Measurements from ENCODE around the gene NAXD.

Gene NAXD

DNA sequence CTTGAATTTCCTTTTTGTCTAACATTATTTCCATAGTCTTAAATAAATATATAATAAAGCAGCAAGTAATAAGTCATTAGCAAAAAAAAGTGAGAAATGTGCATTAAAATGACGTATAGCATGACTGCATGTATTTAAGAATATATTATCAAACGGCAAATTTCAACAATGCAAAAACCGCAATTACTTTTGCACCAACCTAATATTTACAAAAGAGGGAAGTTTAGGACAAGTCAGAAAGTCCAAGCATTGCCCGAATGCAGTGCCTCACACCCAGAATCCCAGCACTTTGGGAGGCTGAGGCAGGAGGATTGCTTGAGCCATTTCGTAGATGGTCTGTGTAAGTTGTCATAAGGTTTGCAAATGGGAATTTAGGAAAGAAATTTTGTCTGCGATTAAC is 10.2 kb upstream of the NAXD start:
- TF ChIP-seq TAF1 (IDR thresholded peaks at IDR 0.05; ENCODE audit: low read depth) (no peak), EP300 (IDR thresholded peaks at IDR 0.05; ENCODE audit: borderline replicate concordance) (no peak), TEAD4 (IDR thresholded peaks at IDR 0.05) (no peak), ZBTB7A (IDR thresholded peaks at IDR 0.05; ENCODE audit: low read depth) (no peak), TCF12 (IDR thresholded peaks at IDR 0.05; ENCODE audit: low read depth) (no peak), CEBPB (IDR thresholded peaks at IDR 0.05) (no peak), NFIC (IDR thresholded peaks at IDR 0.05) (no peak), EGR1 (IDR thresholded peaks at IDR 0.05) (no peak), RAD21 (IDR thresholded peaks at IDR 0.05; ENCODE audit: low read depth) (no peak), CREB1 (IDR thresholded peaks at IDR 0.05; ENCODE audit: low read depth) (no peak)
- TF ChIP-seq, protein P1, sequence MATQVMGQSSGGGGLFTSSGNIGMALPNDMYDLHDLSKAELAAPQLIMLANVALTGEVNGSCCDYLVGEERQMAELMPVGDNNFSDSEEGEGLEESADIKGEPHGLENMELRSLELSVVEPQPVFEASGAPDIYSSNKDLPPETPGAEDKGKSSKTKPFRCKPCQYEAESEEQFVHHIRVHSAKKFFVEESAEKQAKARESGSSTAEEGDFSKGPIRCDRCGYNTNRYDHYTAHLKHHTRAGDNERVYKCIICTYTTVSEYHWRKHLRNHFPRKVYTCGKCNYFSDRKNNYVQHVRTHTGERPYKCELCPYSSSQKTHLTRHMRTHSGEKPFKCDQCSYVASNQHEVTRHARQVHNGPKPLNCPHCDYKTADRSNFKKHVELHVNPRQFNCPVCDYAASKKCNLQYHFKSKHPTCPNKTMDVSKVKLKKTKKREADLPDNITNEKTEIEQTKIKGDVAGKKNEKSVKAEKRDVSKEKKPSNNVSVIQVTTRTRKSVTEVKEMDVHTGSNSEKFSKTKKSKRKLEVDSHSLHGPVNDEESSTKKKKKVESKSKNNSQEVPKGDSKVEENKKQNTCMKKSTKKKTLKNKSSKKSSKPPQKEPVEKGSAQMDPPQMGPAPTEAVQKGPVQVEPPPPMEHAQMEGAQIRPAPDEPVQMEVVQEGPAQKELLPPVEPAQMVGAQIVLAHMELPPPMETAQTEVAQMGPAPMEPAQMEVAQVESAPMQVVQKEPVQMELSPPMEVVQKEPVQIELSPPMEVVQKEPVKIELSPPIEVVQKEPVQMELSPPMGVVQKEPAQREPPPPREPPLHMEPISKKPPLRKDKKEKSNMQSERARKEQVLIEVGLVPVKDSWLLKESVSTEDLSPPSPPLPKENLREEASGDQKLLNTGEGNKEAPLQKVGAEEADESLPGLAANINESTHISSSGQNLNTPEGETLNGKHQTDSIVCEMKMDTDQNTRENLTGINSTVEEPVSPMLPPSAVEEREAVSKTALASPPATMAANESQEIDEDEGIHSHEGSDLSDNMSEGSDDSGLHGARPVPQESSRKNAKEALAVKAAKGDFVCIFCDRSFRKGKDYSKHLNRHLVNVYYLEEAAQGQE (IDR thresholded peaks at IDR 0.05; ENCODE audit: low read depth), result no peak
- TF ChIP-seq, protein P2, sequence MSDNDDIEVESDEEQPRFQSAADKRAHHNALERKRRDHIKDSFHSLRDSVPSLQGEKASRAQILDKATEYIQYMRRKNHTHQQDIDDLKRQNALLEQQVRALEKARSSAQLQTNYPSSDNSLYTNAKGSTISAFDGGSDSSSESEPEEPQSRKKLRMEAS (IDR thresholded peaks at IDR 0.05), result no peak

DNA sequence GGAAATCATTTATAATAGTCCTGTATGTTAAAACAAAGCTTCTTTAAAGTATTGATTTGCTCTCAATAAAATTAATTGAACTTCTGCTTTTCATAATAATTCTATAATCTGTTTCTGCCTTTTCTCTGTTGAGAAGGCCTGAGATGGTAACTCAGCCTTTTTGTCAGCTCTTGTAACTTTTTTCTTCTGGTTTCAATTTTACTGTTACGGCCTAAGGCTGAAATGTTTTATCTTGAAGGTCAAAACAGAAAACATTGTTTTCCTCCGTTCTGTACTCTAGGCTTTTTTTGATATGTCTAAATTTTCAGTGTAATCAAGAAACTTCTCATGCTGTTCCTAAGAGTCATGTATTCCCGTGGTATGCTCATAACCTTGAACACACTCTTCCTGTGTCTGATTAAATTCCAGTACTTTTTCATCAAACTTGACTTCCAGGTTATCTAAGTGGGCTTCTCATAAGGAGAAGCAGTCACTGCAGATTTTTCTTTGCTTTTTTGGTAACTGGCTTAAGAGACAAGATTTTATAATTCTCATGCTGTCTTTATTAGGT is 7.6 kb upstream of the NAXD start:
- TF ChIP-seq CREB1 (IDR thresholded peaks at IDR 0.05; ENCODE audit: low read depth) (no peak), CEBPB (IDR thresholded peaks at IDR 0.05) (no peak), NFIC (IDR thresholded peaks at IDR 0.05) (no peak), EP300 (IDR thresholded peaks at IDR 0.05; ENCODE audit: borderline replicate concordance) (no peak), RAD21 (IDR thresholded peaks at IDR 0.05; ENCODE audit: low read depth) (no peak), TCF12 (IDR thresholded peaks at IDR 0.05; ENCODE audit: low read depth) (no peak), TEAD4 (IDR thresholded peaks at IDR 0.05) (no peak)

DNA sequence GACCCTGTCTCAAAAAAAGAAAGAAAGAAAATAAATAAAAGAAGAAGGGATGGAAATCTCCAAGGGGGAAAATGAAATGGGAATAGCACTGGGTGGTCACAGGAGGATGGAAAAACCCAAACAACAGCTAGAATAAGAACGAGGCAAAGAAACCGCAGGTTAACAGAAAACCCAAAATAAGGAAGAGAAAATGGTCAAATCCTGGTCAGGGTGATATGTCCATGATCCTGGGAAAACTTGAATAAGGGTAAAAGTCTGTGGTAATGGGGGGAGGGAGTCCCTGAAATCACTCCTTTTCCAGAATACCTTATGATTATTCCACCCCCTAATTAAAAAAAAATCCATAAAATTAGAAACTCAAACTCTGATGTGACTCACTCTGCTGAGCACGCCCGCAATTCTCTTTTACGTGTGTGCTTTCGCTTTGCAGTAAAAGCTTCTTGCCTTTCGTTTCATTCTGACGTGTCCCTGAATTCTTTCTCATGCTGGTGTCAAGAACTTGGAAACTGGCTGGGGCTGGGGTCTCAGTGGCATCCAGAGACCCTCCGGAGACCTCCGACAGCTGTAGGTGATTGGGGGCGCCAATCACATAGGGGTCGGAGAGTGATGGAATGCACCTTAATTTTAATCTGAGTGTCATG is 4.3 kb upstream of the NAXD start:
- TF ChIP-seq YY1 (IDR thresholded peaks at IDR 0.05; ENCODE audit: low read depth) (no peak), NFIC (IDR thresholded peaks at IDR 0.05) (no peak), CREB1 (IDR thresholded peaks at IDR 0.05; ENCODE audit: low read depth) (no peak), RAD21 (IDR thresholded peaks at IDR 0.05; ENCODE audit: low read depth) (no peak), TAF1 (IDR thresholded peaks at IDR 0.05; ENCODE audit: low read depth) (no peak), TEAD4 (IDR thresholded peaks at IDR 0.05) (no peak), EGR1 (IDR thresholded peaks at IDR 0.05) (no peak), ZBTB7A (IDR thresholded peaks at IDR 0.05; ENCODE audit: low read depth) (no peak), EP300 (IDR thresholded peaks at IDR 0.05; ENCODE audit: borderline replicate concordance) (no peak), TCF12 (IDR thresholded peaks at IDR 0.05; ENCODE audit: low read depth) (no peak), FOXM1 (IDR thresholded peaks at IDR 0.05; ENCODE audit: borderline replicate concordance, low read depth) (no peak)
- TF ChIP-seq, protein P2 (IDR thresholded peaks at IDR 0.05), result no peak
- TF ChIP-seq, protein P1 (IDR thresholded peaks at IDR 0.05; ENCODE audit: low read depth), result no peak

DNA sequence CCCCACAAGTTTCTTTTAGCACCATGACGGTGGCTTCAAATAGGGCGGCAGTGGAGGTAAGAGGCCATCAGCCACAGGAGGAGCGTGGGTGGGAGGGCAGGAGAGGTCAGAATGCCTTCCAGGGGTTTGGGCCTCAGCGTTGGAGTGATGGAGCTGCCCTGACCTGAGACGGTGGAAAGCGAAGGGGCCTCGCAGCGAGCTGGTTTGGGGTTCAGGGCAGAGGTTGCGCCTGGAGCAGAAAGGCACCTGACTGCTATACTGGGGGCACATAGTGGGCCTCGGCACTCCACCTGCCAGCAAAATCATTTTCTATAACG is 382 bp upstream of the NAXD start:
- TF ChIP-seq RAD21 (IDR thresholded peaks at IDR 0.05; ENCODE audit: low read depth) (no peak), TAF1 (IDR thresholded peaks at IDR 0.05; ENCODE audit: low read depth) (no peak), ZBTB7A (IDR thresholded peaks at IDR 0.05; ENCODE audit: low read depth) (no peak), CEBPB (IDR thresholded peaks at IDR 0.05) (no peak), TCF12 (IDR thresholded peaks at IDR 0.05; ENCODE audit: low read depth) (no peak), FOXM1 (IDR thresholded peaks at IDR 0.05; ENCODE audit: borderline replicate concordance, low read depth) (no peak), EGR1 (IDR thresholded peaks at IDR 0.05) (no peak)
- TF ChIP-seq, protein P3, sequence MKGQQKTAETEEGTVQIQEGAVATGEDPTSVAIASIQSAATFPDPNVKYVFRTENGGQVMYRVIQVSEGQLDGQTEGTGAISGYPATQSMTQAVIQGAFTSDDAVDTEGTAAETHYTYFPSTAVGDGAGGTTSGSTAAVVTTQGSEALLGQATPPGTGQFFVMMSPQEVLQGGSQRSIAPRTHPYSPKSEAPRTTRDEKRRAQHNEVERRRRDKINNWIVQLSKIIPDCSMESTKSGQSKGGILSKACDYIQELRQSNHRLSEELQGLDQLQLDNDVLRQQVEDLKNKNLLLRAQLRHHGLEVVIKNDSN (IDR thresholded peaks at IDR 0.05), result no peak
- TF ChIP-seq, protein P2 (IDR thresholded peaks at IDR 0.05), result no peak

DNA sequence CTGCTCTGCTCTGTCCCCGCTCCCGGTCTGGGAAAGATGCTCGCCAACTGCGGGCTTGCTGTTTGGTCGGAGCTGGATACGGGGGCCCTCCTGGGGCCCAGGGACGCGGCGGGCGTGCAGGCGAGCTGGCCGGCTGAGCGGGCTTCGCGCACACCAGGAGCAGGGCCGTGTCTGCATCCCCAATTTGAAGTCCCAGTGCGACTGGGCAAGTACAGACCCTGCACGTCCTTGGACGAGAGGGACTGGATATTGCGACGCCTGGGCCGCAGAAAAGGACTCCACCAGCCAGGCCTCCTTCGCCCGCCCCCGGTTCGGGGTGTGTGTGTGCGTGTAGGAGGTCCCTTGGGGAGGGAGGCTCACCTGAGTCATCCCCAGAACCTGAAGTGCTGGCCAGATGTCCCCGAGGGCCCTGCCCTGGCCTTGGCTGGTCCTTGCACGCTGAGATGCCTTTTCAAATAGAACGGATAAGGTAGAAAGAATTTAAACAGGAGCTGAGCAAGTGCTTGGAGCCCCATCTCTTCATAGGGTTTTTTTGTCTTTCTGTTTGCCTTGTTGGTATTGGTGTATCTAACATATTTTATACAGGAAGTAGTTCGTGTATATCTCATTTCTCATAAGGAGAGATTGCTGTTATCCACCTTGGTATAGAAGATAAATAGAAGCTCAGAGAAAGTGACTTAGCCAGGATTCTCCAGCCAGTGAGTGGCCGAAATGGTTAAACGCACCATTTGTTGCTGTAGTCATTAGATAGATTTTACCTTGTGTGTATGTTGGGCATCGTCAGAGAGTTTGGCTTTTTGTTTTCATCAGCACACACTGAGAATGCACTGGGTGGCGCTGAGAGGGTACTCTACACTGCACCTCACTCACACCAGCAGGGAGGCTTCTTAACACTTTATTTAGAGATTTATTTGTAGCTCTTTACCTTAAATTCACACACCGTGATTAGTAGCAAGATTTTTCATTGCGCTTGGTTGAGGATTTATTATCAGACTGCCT is 1.1 kb downstream of the NAXD start:
- no peak for TF ChIP-seq NFIC (IDR thresholded peaks at IDR 0.05)
- no peak for TF ChIP-seq RAD21 (IDR thresholded peaks at IDR 0.05; ENCODE audit: low read depth)
- 0 out of 2 replicates have a peak, but pooled peaks have one; percentile 2 for TF ChIP-seq YY1 (IDR thresholded peaks at IDR 0.05; ENCODE audit: low read depth)
- TF ChIP-seq, protein P2 (IDR thresholded peaks at IDR 0.05), result 0 out of 2 replicates have a peak, but pooled peaks have one; percentile 16
